NT2/D1 (cell line): ENCODE measurements around the gene SBK2.

Experiments
- SUZ12 ChIP-seq: IDR thresholded peaks from 2 replicates; pipeline ENCODE4 v1.6.1; 2011; ENCODE audit not compliant: insufficient read length, insufficient read depth; ENCODE audit errors: extremely low read depth
- YY1 ChIP-seq: IDR thresholded peaks from 2 replicates; pipeline ENCODE4 v1.6.1; 2011; ENCODE audit not compliant: insufficient read length, insufficient read depth
- ZNF274 ChIP-seq: IDR thresholded peaks from 2 replicates; pipeline ENCODE4 v1.6.1; 2011; ENCODE audit warnings: mild to moderate bottlenecking, low read depth, low read length

DNA sequence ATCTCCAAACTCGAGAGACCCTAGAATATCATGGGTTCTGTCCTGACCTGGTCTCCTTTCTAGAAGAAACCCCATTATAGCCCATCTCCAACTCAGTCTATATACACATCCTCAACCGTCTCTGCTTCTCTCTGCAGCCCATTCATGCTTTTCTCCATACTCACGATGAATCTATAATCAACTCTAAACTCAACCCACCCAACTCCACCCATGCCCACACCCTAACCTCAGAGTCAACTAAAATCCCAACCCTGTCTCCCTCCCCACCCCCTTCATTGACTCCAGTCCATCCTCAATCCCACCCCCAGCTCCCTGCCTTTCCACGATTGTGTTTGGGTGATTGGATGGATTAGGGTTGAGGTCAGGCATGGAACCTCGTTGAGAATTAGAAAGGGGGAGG is 6.6 kb upstream of the SBK2 start:
- TF ChIP-seq ZNF274: no peak
- no peak for TF ChIP-seq YY1
- TF ChIP-seq SUZ12: no peak
